Prostate gland (tissue), 2 donors: ENCODE data around the gene ODC1.

Experiments
- CTCF ChIP-seq, 4 experiments: fragments of 200-600 bp in 2 of 4; fragments of 450-650 bp in 2 of 4; sonication (generic) in 2 of 4; IDR thresholded peaks; 1 replicate in 3 of 4; 2 replicates in 1 of 4; pipeline ENCODE4 v1.5.1; 2016 to 2019; ENCODE audit warnings: antibody characterized with exemption in 4 of 4, mild to moderate bottlenecking in 2 of 4, moderate library complexity in 2 of 4
- POLR2A ChIP-seq: fragments of 450-650 bp; IDR thresholded peaks from one replicate; pipeline ENCODE4 v1.6.1; 2016; ENCODE audit warnings: antibody characterized with exemption, mild to moderate bottlenecking

DNA sequence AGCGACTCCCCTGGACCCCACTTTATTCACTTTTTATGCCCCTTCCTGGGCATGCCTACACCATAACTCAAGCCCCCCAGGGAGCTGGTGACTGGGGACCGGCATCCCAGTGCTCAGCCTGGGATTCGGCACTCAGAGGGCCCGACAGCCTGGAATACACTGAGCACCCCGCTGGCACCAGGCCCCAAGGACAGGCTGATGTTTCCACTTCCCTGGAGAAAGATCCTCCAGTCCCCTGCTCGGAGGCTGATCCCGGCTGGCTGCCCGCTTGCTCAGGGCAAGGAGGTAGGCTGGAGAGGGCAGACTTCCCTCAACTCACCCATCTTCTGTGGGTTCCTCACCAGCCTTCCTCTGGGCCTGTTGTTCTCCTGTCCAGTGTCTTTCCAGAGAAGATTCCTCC is 36.6 kb downstream of the ODC1 start:
- no peak for TF ChIP-seq POLR2A
- TF ChIP-seq CTCF (IDR thresholded peaks at IDR 0.05) = no peak
